Activated CD8-positive, alpha-beta memory T cell treated with anti-CD3 and anti-CD28 coated beads for 4 hours (primary cell): ENCODE results near the gene FAM210B.
"Not testable (repeated sequence)": the region's sequence is repeated elsewhere in the genome, so short reads cannot be mapped to it uniquely, and the experiment has no call there.

Experiments used
- DNase-seq, 2 donors: peaks; one replicate each; pipeline ENCODE4 v3.0.0-alpha.2; 2020; ENCODE audit warnings: low read depth in 2 of 2

The FAM210B gene

GRCh38 chr20:56360133-56360907, 1.5 kb downstream of the FAM210B start:
- DNase-seq = no peak

GRCh38 chr20:56360908-56361205, 2.1 kb downstream of the FAM210B start:
- no peak for DNase-seq

GRCh38 chr20:56361900-56362299, 3.1 kb downstream of the FAM210B start:
- no peak for DNase-seq

- no peak for DNase-seq
Measured at GRCh38 chr20:56362833-56363413, 4.1 kb downstream of the FAM210B start.

DNA sequence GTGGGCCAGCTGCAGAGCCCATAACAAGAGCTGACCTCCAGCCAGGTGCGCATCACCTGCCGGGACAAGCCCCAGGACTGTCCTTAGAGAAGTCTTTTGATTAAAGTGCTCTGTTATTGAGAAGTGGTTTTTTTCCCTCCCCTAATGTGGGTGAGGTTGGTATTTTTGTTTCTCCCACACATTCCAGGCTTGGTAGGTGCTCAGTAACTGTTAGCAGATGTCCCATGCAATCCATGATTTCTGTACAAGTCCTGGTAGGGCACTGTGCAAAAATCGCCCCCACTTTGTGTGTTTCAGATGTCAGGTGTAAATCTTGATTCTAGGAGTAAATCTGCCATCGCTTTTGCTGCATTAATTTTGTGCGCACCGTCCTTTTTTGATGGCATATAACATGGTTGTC, 4.7 kb downstream of the FAM210B start:
- DNase-seq = no peak

DNA sequence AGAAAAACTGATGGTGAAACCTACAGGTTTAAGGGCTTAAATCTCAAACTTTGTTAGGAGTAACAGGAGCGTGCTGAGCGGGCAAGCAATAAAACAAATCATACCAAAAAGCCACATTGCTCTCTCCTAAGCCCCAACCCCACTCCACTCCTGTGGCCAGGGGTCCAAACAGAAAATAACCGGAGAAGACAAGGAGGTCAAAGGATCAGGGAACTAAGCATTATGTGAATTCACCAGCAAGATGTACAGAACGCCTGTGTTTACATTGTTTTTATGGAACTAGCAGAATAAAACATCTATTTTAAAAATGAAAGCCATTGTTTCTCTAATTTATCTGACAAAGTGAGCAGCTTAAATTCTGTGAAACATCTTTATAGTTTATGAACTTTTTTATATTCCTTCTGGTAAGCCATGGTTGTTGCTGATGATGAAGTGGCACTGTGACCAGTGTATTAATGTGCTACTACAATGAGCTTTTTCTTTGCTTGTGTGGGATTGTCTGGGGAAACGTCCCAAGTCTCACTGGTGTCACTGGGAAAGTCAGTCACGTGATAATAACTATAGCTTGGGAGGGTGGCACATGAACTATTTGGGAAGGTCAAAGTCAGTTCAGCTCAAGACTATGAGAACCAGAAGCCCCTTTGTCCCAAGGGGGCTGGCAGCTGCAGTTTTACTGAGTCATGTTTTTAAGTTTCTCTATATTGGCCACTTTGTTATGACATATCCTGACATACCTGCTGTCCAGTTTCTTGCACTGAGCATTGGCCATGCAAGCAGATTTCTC, 9.8 kb downstream of the FAM210B start:
- no peak for DNase-seq

GRCh38 chr20:56369179-56369578, 10.4 kb downstream of the FAM210B start:
- no peak for DNase-seq

DNA sequence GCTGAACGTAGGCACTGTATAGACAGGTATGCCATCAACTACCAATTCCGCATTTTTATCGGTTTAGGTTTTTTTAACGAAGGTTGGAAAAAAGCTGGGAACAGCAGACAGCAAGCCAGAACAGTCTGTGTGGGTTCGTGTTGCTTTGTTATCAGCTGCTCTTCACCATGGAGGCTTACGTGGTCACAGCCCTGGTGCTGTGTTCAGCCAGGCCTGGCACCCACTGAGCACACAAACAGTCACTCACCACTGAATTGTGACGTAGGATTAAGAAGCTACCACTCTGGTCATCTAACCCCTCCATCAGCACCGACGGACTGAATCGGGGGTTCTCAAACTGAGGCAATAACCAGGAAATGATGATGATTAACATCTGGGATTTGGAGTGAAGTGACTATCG, 13.2 kb downstream of the FAM210B start:
- DNase-seq = no peak

DNA sequence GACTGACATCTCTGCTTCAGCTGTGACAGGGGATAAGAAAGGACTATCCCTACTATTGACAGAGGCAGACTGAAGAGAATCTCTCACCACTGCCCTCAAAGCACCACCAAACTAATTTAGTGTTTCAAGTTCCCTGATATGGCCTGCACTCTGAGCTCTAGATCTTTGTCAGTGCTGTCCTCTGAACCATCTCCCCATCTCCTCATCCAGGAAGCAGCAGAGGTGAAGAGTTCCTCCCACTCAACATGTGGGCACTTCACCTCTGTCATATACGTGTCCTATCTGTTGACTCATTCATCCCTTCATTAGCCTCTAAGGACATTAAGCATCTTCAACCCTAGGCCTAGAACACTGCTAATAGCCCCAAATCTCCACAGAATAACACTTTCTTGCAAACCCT, 14.1 kb downstream of the FAM210B start:
- DNase-seq = no peak

DNA sequence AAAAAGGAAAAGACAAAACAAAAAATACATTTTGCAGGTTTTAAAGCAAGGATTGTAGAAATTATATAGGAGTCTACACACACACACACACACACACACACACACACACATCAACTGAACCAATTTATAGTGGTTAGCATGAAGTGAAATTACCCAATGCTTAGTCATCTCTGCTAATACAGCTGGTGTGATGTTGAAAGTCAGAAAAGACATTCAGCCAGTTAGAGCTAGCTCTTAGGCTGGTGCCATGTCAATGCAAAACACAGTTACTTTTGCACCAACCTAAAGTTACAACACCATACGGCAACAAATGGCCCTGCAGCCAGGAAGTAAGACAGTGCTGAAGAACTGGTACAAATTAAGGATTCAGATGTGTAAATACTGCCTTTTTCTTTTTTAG, 15.2 kb downstream of the FAM210B start:
- no peak for DNase-seq

GRCh38 chr20:56376331-56376730, 17.6 kb downstream of the FAM210B start:
- DNase-seq = no peak

DNA sequence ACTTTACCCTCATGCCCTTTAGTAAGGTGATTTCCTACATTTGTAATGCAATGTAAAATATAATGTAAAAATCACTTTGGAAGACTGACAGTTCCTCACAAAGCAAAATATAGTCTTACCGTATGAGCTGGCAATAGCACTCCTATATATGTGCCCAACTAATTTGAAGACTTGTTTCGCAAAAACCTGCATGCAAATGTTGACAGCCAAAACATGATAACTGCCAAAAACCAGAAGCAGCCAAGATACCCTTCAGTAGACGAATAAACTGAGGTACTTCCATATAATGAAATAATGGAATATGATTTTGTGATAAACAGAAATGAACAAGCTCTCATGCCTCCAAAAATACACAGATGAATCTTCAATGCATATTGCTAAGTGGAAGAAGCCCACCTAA, 19.6 kb downstream of the FAM210B start:
- DNase-seq = no peak

DNA sequence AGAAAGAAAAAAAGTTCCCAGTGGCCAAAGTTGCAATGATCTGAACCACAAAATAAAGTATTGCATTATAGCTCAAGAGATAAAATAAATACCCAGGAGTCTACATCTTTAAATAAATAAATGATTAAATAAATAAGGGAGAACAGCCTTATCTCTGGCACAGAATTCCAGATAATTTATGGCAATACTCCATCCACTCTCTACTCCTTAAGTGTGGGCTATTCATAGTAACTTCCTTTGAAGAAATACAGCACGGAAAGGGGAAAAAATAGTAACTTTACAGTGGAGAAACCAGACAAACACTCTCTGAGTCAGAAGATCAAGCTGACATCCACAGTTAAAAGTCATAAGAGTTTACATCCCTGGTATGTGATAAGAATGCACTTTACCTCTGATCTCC, 21.6 kb downstream of the FAM210B start:
- no peak for DNase-seq

DNA sequence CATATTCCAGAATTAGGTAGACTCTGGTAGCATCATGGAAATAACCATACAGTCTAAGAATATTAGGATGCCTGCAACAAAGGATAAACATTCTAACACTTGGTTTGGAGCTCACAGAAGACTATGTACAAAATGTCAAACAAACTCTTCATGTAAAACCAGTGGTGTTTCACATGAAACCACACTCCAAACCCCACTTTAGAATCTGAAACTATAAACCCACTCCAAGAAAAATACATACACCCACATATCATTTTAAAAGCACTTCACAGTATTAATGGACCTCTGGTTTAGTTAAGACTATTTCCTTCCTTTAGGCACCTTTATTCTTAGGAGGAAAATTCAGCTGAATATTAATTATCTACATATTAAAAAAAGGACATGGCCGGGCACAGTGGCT, 22.7 kb downstream of the FAM210B start:
- no peak for DNase-seq

- DNase-seq = no peak
Measured at GRCh38 chr20:56382696-56383095, 23.9 kb downstream of the FAM210B start.

DNA sequence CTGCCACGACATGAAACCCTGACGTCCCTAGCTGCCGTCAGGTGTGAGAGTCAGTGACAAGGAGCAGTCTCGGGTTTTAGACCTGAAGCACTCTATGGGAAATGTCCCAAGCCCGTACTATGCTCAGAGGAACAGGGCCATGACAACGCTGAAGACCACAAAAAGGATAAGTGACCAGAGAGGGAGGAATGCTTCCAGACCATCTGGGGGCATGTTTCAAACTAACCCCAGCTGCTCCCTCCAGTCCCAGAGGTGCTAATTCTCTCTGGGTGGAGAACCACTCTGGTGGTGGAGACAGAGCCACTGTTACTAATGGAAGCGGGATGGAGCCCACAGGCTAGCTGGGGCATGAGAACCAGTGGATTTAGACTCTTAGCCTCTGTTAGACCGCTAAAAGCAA, 24.6 kb downstream of the FAM210B start:
- no peak for DNase-seq

- no peak for DNase-seq
Measured at GRCh38 chr20:56385130-56385529, 26.4 kb downstream of the FAM210B start.

DNA sequence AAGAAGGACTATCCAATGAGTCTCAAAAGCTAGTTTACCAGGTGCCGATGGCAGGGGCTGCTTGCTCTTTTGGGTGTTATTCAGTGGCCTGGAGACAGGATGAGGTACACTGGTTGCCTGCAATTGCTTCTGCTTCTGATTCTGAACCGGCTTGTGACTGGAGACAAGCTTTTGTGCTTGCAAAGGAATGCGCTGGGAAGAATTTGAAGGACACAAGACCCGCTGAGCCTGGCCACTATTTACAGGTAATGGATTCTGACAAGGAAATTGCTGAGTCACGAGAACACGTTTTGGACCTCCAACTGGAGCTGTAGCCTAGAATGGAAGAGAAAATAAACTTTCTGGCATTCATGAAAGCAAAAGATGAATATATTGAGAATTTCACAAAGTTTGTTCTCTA, 27.4 kb downstream of the FAM210B start:
- no peak for DNase-seq

DNA sequence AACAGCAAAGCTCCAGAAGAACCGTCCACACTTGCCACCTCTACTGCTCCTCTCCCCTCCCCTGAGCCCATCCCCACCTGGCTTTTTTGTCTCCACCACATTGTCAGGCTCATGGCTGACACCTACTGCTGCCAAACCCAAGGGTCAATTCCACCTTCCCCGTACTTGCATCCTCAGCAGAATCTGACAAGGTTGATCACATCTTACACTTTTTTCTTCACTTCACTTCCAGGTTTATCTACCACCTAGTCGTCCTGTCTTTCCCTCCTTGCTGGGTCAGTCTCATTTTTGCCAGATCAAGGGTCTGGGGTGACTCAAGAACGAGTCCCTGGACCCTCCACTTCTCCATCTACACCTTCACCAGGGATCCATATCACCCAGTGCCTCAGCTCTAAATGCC, 30.1 kb downstream of the FAM210B start:
- no peak for DNase-seq

DNA sequence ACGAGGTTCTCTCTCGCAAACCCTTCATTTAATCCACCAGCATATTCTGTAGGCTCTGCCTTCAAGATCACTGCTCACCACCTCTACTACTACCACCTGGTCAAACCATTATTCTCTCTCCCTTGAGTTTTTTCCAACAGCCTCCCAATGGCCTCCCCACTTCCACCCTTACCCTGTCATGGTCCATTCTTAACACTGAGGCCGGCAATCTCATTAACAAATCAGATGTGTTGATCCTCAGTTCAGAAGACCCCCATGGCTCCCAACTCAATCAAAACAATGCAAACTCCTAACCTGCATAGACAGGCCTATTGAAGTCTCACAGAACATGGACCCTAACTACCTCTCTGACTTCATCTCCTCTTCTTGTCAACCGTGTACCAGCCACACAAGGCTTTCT, 31.0 kb downstream of the FAM210B start:
- no peak for DNase-seq

DNA sequence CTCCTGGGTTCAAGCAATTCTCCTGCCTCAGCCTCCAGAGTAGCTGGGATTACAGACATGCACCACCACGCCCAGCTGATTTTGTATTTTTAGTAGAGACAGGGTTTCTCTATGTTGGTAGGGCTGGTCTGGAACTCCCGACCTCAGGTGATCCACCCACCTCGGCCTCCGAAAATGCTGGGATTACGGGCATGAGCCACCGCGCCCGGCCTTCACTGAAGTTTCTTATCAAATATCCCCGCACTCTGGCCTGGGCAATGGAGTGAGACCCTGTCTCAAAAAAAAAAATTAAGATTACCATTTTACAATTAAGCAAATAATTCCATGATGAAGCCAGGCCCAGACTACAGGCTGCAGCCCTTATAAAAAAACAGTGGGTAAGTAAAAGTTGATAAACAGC, 31.6 kb downstream of the FAM210B start:
- not testable (repeated sequence) for DNase-seq

GRCh38 chr20:56391037-56391436, 32.3 kb downstream of the FAM210B start:
- no peak for DNase-seq

- DNase-seq = no peak
Measured at GRCh38 chr20:56391596-56392131, 32.9 kb downstream of the FAM210B start.
